NCI-H446 treated with DMSO at 0.1 percent for 48 hours (cell line): ENCODE data around the gene VNN1.
"Not testable (repeated sequence)": the region's sequence is repeated elsewhere in the genome, so short reads cannot be mapped to it uniquely, and the experiment has no call there.

Source experiments
- DNase-seq: peaks from one replicate; lab custom pipeline; 2025; lab: John Stamatoyannopoulos, UW

The VNN1 gene

GRCh38 chr6:132669690-132670291, 44.1 kb downstream of the VNN1 start:
- DNase-seq, result no peak

DNA sequence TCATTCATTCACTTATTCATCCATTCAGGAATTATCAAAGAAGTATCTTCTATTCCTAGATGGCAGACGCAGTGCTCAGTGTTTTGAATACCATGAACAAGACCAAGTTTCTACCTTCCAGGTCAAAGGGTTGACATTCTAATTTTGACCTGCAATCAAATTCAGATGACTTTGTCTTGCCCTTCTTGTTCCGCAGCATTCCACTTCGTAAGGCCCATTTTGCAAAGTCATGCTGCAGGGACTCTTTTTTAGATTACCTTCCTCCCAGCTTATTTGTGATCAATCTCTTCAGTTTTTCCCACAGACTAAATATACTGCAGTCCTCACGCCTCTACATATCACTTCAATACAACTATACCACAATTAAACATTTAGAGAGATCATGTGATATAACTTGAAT, 47.7 kb downstream of the VNN1 start:
- DNase-seq, result no peak

GRCh38 chr6:132664309-132665034, 49.4 kb downstream of the VNN1 start:
- DNase-seq, result no peak

DNA sequence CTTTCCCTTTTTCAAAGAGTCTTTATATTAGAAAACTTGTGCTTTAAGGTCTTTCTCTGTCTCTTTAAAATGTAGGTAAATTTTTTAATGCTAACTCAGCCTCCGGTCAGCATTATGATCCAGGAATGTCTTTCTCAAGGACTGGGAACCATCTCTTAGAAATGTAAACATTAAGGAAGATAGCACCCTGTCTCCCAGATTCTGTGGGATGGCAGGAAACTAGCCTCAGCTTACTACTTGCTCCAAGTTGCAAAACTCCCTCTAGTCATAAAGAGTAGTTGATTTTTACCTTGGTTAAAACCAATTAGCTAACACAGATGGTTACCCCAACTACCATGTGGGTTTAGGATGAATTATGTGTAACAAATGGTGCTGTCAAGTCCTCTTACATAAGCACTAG, 50.2 kb downstream of the VNN1 start:
- no peak for DNase-seq

DNA sequence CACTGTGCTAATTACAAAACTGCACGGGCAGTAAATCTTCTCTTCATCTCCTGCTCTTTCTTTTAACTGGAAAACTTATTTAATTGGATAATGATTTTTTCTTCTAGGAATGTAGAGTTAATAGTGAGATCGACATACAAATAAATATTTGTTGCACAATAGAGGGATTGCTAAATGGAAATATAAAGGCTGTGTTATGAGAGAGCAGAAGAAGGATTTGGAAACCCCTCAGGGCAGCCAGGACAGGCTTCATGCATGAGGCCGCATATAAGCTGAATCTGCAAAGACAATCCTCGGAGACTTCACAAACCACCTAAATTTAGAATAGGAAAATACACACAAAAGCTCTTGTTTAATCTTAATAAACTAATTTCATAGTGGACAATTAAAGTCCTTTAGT, 51.9 kb downstream of the VNN1 start:
- DNase-seq, result no peak

DNA sequence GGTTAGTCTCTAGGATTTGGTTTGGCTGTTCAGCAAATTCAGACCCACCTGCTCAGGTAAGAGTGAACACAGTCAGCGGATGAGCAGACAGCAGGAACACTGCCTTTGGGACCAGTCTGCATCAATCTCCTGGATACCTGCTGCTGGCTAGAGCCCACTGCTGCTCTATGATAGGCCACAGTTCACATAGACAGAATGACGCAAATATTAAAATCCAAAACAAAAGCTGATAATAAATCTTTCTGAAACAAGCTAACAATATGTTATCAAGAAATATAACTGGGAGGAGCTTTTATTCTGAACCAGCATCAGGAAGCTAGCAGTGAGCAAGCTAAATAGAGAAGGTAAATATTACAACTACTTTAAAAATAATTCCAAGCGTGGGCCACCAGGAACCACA, 54.8 kb downstream of the VNN1 start, which contains the start of gene TAAR1:
Gene TAAR1 (minus strand): TSS at position 101 of the 400 bp plus-strand sequence. CDS start 13,179 bp downstream, outside the sequence.
- DNase-seq, result no peak

GRCh38 chr6:132651062-132651461, 62.8 kb downstream of the VNN1 start:
- DNase-seq, result no peak

GRCh38 chr6:132650429-132650828, 63.4 kb downstream of the VNN1 start:
- DNase-seq, result no peak

GRCh38 chr6:132648828-132649227, 65.0 kb downstream of the VNN1 start:
- DNase-seq, result no peak

- no peak for DNase-seq
Observed at GRCh38 chr6:132648356-132648755, 65.5 kb downstream of the VNN1 start.

- DNase-seq, result no peak
Observed at GRCh38 chr6:132643547-132643946, 70.3 kb downstream of the VNN1 start.

- DNase-seq, result not testable (repeated sequence)
Observed at GRCh38 chr6:132637135-132637534, 76.7 kb downstream of the VNN1 start.

GRCh38 chr6:132635906-132636305, 77.9 kb downstream of the VNN1 start:
- DNase-seq, result not testable (repeated sequence)

DNA sequence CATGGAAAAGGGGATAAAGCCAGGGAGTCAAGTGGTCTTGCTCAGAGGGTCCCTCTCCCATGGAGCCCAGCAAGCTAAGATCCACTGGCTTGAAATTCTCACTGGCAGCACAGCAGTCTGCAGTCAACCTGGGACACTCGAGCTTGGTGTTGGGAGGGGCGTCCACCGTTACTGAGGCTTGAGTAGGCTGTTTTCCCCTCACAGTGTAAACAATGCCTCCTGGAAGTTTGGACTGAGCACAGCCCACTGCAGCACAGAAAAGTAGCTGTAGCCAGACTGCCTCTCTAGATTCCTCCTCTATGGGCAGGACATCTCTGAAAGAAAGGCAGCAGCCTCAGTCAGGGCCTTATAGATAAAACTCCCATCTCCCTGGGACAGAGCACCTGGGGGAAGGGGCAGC, 78.6 kb downstream of the VNN1 start:
- DNase-seq, result not testable (repeated sequence)

DNA sequence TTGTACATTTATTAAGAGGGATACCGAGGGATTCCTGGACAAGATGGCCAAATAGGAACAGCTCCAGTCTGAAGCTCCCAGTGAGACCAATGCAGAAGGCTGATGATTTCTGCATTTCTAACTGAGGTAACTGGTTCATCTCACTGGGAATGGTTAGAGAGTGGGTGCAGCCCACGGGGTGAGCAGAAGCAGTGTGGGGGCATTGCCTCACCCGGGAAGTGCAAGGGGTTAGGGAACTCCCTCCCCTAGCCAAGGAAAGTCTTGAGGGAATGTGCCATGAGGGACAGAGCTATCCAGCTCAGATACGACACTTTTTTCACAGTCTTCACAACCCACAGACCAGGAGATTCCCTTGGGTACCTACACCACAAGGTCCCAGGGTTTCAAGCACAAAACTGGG, 79.1 kb downstream of the VNN1 start:
- DNase-seq, result no peak

DNA sequence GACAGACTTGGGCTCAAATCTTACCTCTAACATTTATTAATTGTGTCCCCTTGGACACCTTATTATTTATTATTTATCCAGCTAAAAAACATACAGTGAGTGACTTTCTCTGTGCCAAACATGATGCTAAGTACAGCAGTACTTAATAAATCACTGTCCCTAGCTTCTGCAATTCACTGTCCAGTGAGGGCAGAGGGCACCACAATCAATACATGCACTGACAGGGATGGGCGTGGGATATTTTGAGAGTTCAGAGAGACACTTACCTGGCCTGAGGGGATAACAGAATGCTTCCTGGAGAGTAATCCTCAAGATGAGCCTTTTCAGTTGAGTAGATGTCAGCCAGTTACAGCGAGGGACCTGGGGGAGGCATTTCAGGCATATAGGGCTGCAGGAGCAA, 80.5 kb downstream of the VNN1 start:
- DNase-seq, result no peak
